HG02571 (cell line): ENCODE measurements around the gene CDHR4.
"Not testable (repeated sequence)": the region's sequence is repeated elsewhere in the genome, so short reads cannot be mapped to it uniquely, and the experiment has no call there.

ENCODE experiments used
- ATAC-seq: cut with Tn5 transposase; IDR thresholded peaks from one replicate; pipeline ENCODE4 v1.9.1; 2021; ENCODE audit warnings: mild to moderate bottlenecking, moderate library complexity; ENCODE audit not compliant: unreplicated experiment

The CDHR4 gene

GRCh38 chr3:49804141-49805041 is 4.7 kb upstream of the CDHR4 start:
- ATAC-seq: no peak

GRCh38 chr3:49803465-49804140 is 3.9 kb upstream of the CDHR4 start:
- no peak for ATAC-seq

- ATAC-seq: peak; percentile 56
These were observed 3.2 kb upstream of the CDHR4 start, which contains the start of gene INKA1 for GRCh38 chr3:49802719-49803464. Gene INKA1, plus strand, starts transcription at chr3:49803261. Its CDS starts 132 bp downstream, at chr3:49803393.

GRCh38 chr3:49801160-49801559 is 1.5 kb upstream of the CDHR4 start:
- no peak for ATAC-seq

GRCh38 chr3:49799105-49799504 is 568 bp downstream of the CDHR4 start:
- ATAC-seq: no peak

- no peak for ATAC-seq
These were observed 4.5 kb downstream of the CDHR4 start for GRCh38 chr3:49794926-49795905.

GRCh38 chr3:49794431-49794830 is 5.2 kb downstream of the CDHR4 start:
- no peak for ATAC-seq

GRCh38 chr3:49793486-49794085 is 6.1 kb downstream of the CDHR4 start:
- no peak for ATAC-seq

GRCh38 chr3:49792371-49793150 is 7.1 kb downstream of the CDHR4 start:
- ATAC-seq: no peak

- ATAC-seq: no peak
These were observed 8.1 kb downstream of the CDHR4 start for GRCh38 chr3:49791571-49791970.

GRCh38 chr3:49790626-49791411 is 8.9 kb downstream of the CDHR4 start:
- ATAC-seq: no peak

- no peak for ATAC-seq
These were observed 11.6 kb downstream of the CDHR4 start for GRCh38 chr3:49788056-49788455.

- ATAC-seq: no peak
These were observed 12.1 kb downstream of the CDHR4 start for GRCh38 chr3:49787536-49787935.

- no peak for ATAC-seq
These were observed 12.6 kb downstream of the CDHR4 start for GRCh38 chr3:49787182-49787464.

- peak; percentile 99 for ATAC-seq
These were observed 13.1 kb downstream of the CDHR4 start, which contains the start of gene IP6K1 for GRCh38 chr3:49786357-49787181. Gene IP6K1, minus strand, starts transcription at chr3:49786542. Its CDS starts 38,502 bp downstream, at chr3:49748040.

- peak; percentile 30 for ATAC-seq
These were observed 13.9 kb downstream of the CDHR4 start for GRCh38 chr3:49785565-49786356.

- ATAC-seq: not testable (repeated sequence)
These were observed 17.4 kb downstream of the CDHR4 start for GRCh38 chr3:49782277-49782676.
